Body of pancreas (tissue), 4 donors: ENCODE results near the gene CCT8. TPM values are rescaled to one million over a fixed set of nuclear protein-coding genes. Genes with fewer than 3 reads are reported as not detected.
"Not testable (repeated sequence)": the region's sequence is repeated elsewhere in the genome, so short reads cannot be mapped to it uniquely, and the experiment has no call there.

Source experiments
- ATAC-seq: fragments of 150-250 bp; one replicate; pipeline ENCODE4 v1.9.1; 2016
- DNase-seq, 4 donors: peaks; one replicate each; pipeline ENCODE4 v3.0.0-alpha.2; 2019
- H3K27ac ChIP-seq, 4 donors: fragments of 200-600 bp; sonication (generic); 1 replicate in 3 of 4; 2 replicates in 1 of 4; pipeline versions ENCODE4 v1.5.1 to v1.6.1; 2016 to 2019; ENCODE audit warnings: mild to moderate bottlenecking in 1 of 4, mixed read lengths in 1 of 4, moderate library complexity in 1 of 4
- H3K27me3 ChIP-seq, 2 donors: fragments of 200-600 bp; sonication (generic); one replicate each; pipeline ENCODE4 v1.6.0; 2016; ENCODE audit warnings: mild to moderate bottlenecking in 1 of 2
- H3K36me3 ChIP-seq, 2 donors: fragments of 200-600 bp; sonication (generic); replicated peaks in 1 of 2; 2 replicates each; pipeline ENCODE4 v1.5.1; 2016; ENCODE audit warnings: low read depth in 2 of 2; ENCODE audit not compliant: insufficient read depth in 1 of 2
- H3K4me1 ChIP-seq: fragments of 200-600 bp; sonication (generic); one replicate; pipeline ENCODE4 v1.6.0; 2016
- H3K4me3 ChIP-seq, 2 donors: fragments of 200-600 bp; sonication (generic); 1 replicate in 1 of 2; 2 replicates in 1 of 2; pipeline ENCODE4 v1.5.1; 2016 to 2019
- H3K9me3 ChIP-seq, 3 donors: fragments of 200-600 bp; sonication (generic); 1 replicate in 2 of 3; 2 replicates in 1 of 3; pipeline ENCODE4 v1.5.1; 2016
- CTCF ChIP-seq, 7 experiments: fragments of 450-650 bp in 4 of 7; fragments of 200-600 bp in 3 of 7; sonication (generic) in 3 of 7; IDR thresholded peaks; one replicate each; pipeline ENCODE4 v1.5.1; 2016 to 2019; ENCODE audit warnings: antibody characterized with exemption in 7 of 7
- POLR2A ChIP-seq, 3 donors: fragments of 450-650 bp; IDR thresholded peaks; one replicate each; pipeline ENCODE4 v1.6.1; 2016; ENCODE audit warnings: antibody characterized with exemption in 3 of 3, mild to moderate bottlenecking in 2 of 3
- WGBS, 2 donors: methylation state at CpG; one replicate each; pipeline ENCODE4 v1.1.5; 2017; 5-methylcytosine and 5-hydroxymethylcytosine counted together
- intact Hi-C: fragments of 100-400 bp; cut with DNase I; formaldehyde crosslinking; loops from one replicate; pipeline ENCODE4 v1.15.1; 2023
- total RNA-seq, 2 donors: library from RNA; depleted of rRNA; stranded (reverse); fragments of >200 nt; gene quantifications; one replicate each; pipeline ENCODE4 v1.1.0, GENCODE V29; 2016

The CCT8 gene
- total RNA-seq, 2 donors from 2014 or later: 46.1 to 73.4 TPM

- H3K4me3 ChIP-seq: no peak overlapping the region
- peak overlapping the region in 1 of 4 donors; percentile 16 for H3K27ac ChIP-seq
- DNase-seq: no peak
- TF ChIP-seq CTCF (IDR thresholded peaks at IDR 0.05): no peak
- TF ChIP-seq POLR2A (IDR thresholded peaks at IDR 0.05): no peak
- WGBS, 2 donors: 59 to 69% methylated on average over 6 of the region's 6 CpGs
- no peaks in the 10 kb centered on the region for H3K36me3 ChIP-seq
- H3K27me3 ChIP-seq: no peaks in the 10 kb centered on the region
- intact Hi-C loops: no loop called here
- no peak for ATAC-seq
- no peaks in the 10 kb centered on the region for H3K9me3 ChIP-seq
- peaks cover 20% of the 10 kb centered on the region for H3K4me1 ChIP-seq
These were observed 55.7 kb downstream of the CCT8 start for GRCh38 chr21:29017639-29018237.

GRCh38 chr21:29011236-29011635 is 62.2 kb downstream of the CCT8 start:
- intact Hi-C loops, DNase-seq, H3K27me3 ChIP-seq, H3K36me3 ChIP-seq, H3K4me1 ChIP-seq, H3K4me3 ChIP-seq, H3K27ac ChIP-seq, ATAC-seq, H3K9me3 ChIP-seq: not testable (repeated sequence)
- 96 to 100% methylated on average over 2 to 4 of the region's 30 CpGs for WGBS, 2 donors

GRCh38 chr21:29008367-29008766 is 65.1 kb downstream of the CCT8 start:
- ATAC-seq: no peak
- H3K27me3 ChIP-seq: no peaks in the 10 kb centered on the region
- WGBS, 2 donors: 89 to 90% methylated on average over 3 of the region's 3 CpGs
- no peak overlapping the region for H3K4me3 ChIP-seq
- DNase-seq: no peak
- TF ChIP-seq CTCF (IDR thresholded peaks at IDR 0.05) (no peak), POLR2A (IDR thresholded peaks at IDR 0.05) (no peak)
- peaks cover 0 to 6% of the 10 kb centered on the region in 2 donors for H3K36me3 ChIP-seq
- no peak overlapping the region for H3K27ac ChIP-seq
- H3K4me1 ChIP-seq: peaks cover 7% of the 10 kb centered on the region
- no peaks in the 10 kb centered on the region for H3K9me3 ChIP-seq
- intact Hi-C loops: no loop called here

- 68 to 80% methylated on average over 3 of the region's 3 CpGs for WGBS, 2 donors
- intact Hi-C loops: no loop called here
- TF ChIP-seq CTCF (IDR thresholded peaks at IDR 0.05) (no peak), POLR2A (IDR thresholded peaks at IDR 0.05) (no peak)
- Histone ChIP-seq H3K36me3 (peaks cover 0 to 6% of the 10 kb centered on the region in 2 donors), H3K27me3 (no peaks in the 10 kb centered on the region), H3K9me3 (no peaks in the 10 kb centered on the region), H3K4me1 (peaks cover 7% of the 10 kb centered on the region), H3K4me3 (no peak overlapping the region), H3K27ac (no peak overlapping the region)
- no peak for ATAC-seq
- no peak for DNase-seq
These were observed 65.6 kb downstream of the CCT8 start for GRCh38 chr21:29007810-29008209.

GRCh38 chr21:29007135-29007534 is 66.3 kb downstream of the CCT8 start:
- intact Hi-C loops: no loop called here

More at GRCh38 chr21:29007135-29007534, 66.3 kb downstream of the CCT8 start:
- DNase-seq (no peak), ATAC-seq (no peak)
- H3K4me3 ChIP-seq: no peak overlapping the region
- H3K27ac ChIP-seq: no peak overlapping the region
- TF ChIP-seq POLR2A (IDR thresholded peaks at IDR 0.05): no peak
- no peak for TF ChIP-seq CTCF (IDR thresholded peaks at IDR 0.05)
- H3K9me3 ChIP-seq: no peaks in the 10 kb centered on the region
- H3K4me1 ChIP-seq: peaks cover 7% of the 10 kb centered on the region
- no peaks in the 10 kb centered on the region for H3K27me3 ChIP-seq
- peaks cover 0 to 6% of the 10 kb centered on the region in 2 donors for H3K36me3 ChIP-seq
- 82 to 90% methylated on average over 3 of the region's 3 CpGs for WGBS, 2 donors

Other genes with a start within 250 kb of the CCT8 start
- 10 to 100 TPM; 15.2 to 20.0 TPM for gene LTN1, start 80.8 kb downstream of the CCT8 start, total RNA-seq
- 10 to 100 TPM in 1 of 2 donors, 1 to 10 TPM in 1; 4.3 to 13.5 TPM for gene RWDD2B, start 54.3 kb downstream of the CCT8 start, total RNA-seq
- gene USP16, start 49.0 kb downstream of the CCT8 start, total RNA-seq: 10 to 100 TPM; 17.5 to 24.1 TPM
- gene MAP3K7CL, start 57.0 kb upstream of the CCT8 start, total RNA-seq: 10 to 100 TPM in 1 of 2 donors, 1 to 10 TPM in 1; 5.2 to 12.5 TPM
- gene BACH1, start 225.3 kb upstream of the CCT8 start, total RNA-seq: 10 to 100 TPM; 28.5 to 29.7 TPM